ENCODE results near the gene MAP3K10. TPM values are rescaled to one million over a fixed set of nuclear protein-coding genes. Genes with fewer than 3 reads are reported as not detected.

Gene MAP3K10
- total and polyA plus RNA-seq, 3 donors from 2014 or later = 23.1 to 35.0 (median 23.8) TPM

DNA sequence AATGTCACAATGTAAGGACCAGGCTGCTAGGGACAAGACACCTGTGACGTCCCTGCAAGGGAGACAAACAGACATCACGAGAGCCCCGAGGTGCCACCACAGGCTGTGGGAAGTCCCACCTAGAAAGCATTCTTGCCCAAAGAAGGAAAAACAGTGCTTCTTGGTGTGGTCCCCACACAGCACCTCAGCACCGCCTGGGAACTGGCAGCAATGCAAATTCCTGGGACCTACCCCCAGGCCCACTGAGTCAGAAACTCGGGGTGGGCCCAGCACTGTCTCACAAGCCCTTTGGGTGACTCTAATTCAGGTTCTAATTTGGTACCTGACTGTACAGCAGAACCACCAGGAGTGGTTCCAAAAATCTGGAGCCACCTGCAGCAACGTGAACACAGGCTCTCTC lies 49.1 kb downstream of the MAP3K10 start:
- H3K4me3 ChIP-seq = no peak overlapping the region
- intact Hi-C loops (cut with DNase I; ENCODE audit: low total_unique reads) = no loop called here
- H3K27ac ChIP-seq = no peak overlapping the region
- peaks cover 25% of the 10 kb centered on the region for H3K4me1 ChIP-seq
- DNase-seq = no peak
- WGBS, 2 donors = 93 to 97% methylated on average over 4 to 6 of the region's 6 CpGs
- no peaks in the 10 kb centered on the region for H3K27me3 ChIP-seq
- no peak for TF ChIP-seq POLR2A (IDR thresholded peaks at IDR 0.05)
- TF ChIP-seq, protein P1, sequence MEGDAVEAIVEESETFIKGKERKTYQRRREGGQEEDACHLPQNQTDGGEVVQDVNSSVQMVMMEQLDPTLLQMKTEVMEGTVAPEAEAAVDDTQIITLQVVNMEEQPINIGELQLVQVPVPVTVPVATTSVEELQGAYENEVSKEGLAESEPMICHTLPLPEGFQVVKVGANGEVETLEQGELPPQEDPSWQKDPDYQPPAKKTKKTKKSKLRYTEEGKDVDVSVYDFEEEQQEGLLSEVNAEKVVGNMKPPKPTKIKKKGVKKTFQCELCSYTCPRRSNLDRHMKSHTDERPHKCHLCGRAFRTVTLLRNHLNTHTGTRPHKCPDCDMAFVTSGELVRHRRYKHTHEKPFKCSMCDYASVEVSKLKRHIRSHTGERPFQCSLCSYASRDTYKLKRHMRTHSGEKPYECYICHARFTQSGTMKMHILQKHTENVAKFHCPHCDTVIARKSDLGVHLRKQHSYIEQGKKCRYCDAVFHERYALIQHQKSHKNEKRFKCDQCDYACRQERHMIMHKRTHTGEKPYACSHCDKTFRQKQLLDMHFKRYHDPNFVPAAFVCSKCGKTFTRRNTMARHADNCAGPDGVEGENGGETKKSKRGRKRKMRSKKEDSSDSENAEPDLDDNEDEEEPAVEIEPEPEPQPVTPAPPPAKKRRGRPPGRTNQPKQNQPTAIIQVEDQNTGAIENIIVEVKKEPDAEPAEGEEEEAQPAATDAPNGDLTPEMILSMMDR (IDR thresholded peaks at IDR 0.05) = no peak
- no peaks in the 10 kb centered on the region for H3K36me3 ChIP-seq (ENCODE audit: low read depth, missing control alignments)
- no peaks in the 10 kb centered on the region for H3K9me3 ChIP-seq

DNA sequence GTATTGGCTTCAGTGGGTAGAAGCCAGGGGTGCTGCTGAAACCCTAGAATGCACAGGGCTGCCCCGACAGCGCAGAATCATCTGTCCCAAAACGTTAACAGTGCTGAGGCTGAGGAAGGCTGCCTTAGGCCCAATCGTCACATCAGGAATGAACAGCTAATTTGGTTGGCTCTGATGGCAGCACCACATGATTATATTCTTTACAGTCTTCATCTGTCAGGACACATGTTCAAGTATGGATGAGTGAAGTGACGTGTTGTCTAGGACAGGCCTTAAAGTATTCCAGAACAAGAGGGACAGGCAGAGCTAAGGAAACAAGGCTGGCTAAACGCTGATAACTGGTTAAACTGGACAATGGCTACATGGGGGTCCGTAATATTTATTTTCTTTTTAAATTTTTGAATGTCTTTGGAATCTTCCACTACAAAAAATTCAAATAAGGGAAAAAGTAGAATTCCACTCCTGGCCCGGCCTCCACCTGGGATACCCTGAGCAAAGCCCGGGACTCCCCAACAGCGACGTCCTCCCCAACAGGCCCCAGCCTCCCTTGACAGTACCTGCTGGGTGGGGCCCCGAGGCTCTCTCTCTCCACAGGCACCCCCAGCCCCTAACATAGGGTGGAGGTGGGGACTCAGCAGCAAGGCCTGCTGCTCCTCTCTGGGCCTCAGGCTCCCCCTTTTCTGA lies 50.0 kb downstream of the MAP3K10 start:
- no peaks in the 10 kb centered on the region for H3K27me3 ChIP-seq
- no peak for TF ChIP-seq POLR2A (IDR thresholded peaks at IDR 0.05)
- TF ChIP-seq, protein P1 (IDR thresholded peaks at IDR 0.05) = no peak
- WGBS, 2 donors = 71 to 73% methylated on average over 10 to 12 of the region's 12 CpGs
- DNase-seq = no peak
- H3K4me1 ChIP-seq = peaks cover 33% of the 10 kb centered on the region
- intact Hi-C loops (cut with DNase I; ENCODE audit: low total_unique reads) = no loop called here
- peak overlapping the region in 1 of 2 donors; percentile 57 for H3K27ac ChIP-seq
- no peak overlapping the region for H3K4me3 ChIP-seq
- no peaks in the 10 kb centered on the region for H3K36me3 ChIP-seq (ENCODE audit: low read depth, missing control alignments)
- H3K9me3 ChIP-seq = no peaks in the 10 kb centered on the region

- Histone ChIP-seq H3K27me3 (no peaks in the 10 kb centered on the region), H3K27ac (peak overlapping the region; percentile 34 to 57), H3K36me3 (ENCODE audit: low read depth, missing control alignments) (no peaks in the 10 kb centered on the region), H3K9me3 (no peaks in the 10 kb centered on the region), H3K4me3 (no peak overlapping the region), H3K4me1 (peaks cover 33% of the 10 kb centered on the region)
- 27 to 62% methylated on average over 17 of the region's 21 CpGs for WGBS, 2 donors
- intact Hi-C loops (cut with DNase I; ENCODE audit: low total_unique reads) = no loop called here
- DNase-seq = peak; percentile 93
- no peak for TF ChIP-seq POLR2A (IDR thresholded peaks at IDR 0.05)
- TF ChIP-seq, protein P1 (IDR thresholded peaks at IDR 0.05) = no peak
Measured at GRCh38 chr19:40241809-40242384, 50.7 kb downstream of the MAP3K10 start.

GRCh38 chr19:40242480-40242879 lies 51.3 kb downstream of the MAP3K10 start:
- intact Hi-C loops (cut with DNase I; ENCODE audit: low total_unique reads) = no loop called here
- H3K27ac ChIP-seq = peak overlapping the region; percentile 34 to 57
- DNase-seq = no peak
- H3K27me3 ChIP-seq = no peaks in the 10 kb centered on the region
- peaks cover 33% of the 10 kb centered on the region for H3K4me1 ChIP-seq
- no peak overlapping the region for H3K4me3 ChIP-seq
- H3K36me3 ChIP-seq (ENCODE audit: low read depth, missing control alignments) = no peaks in the 10 kb centered on the region
- TF ChIP-seq, protein P1 (IDR thresholded peaks at IDR 0.05) = no peak
- no peak for TF ChIP-seq POLR2A (IDR thresholded peaks at IDR 0.05)
- 56 to 78% methylated on average over 5 to 12 of the region's 12 CpGs for whole genome bisulfite sequencing, 2 donors
- H3K9me3 ChIP-seq = no peaks in the 10 kb centered on the region

All from testis (tissue), 3 donors.